ENCODE results near the gene KDM4B.
"Not testable (repeated sequence)": the region's sequence is repeated elsewhere in the genome, so short reads cannot be mapped to it uniquely, and the experiment has no call there.

- not testable (repeated sequence) for TF ChIP-seq CTCF, POLR2A (IDR thresholded peaks at IDR 0.05)
These were observed 226.7 kb downstream of the KDM4B start for GRCh38 chr19:5195587-5195986.

All from uterus (tissue), 2 donors.